HG02623 (cell line): ENCODE results near the gene TRAPPC10.

Experiments
- ATAC-seq: cut with Tn5 transposase; IDR thresholded peaks from one replicate; pipeline ENCODE4 v1.9.1; 2021; ENCODE audit warnings: moderate library complexity; ENCODE audit not compliant: unreplicated experiment

TRAPPC10 gene

GRCh38 chr21:44063151-44063912, 51.2 kb downstream of the TRAPPC10 start:
- ATAC-seq, result no peak

- no peak for ATAC-seq
Measured at GRCh38 chr21:44064852-44065403, 52.8 kb downstream of the TRAPPC10 start.

GRCh38 chr21:44065428-44065827, 53.3 kb downstream of the TRAPPC10 start:
- no peak for ATAC-seq

- no peak for ATAC-seq
Measured at GRCh38 chr21:44066116-44066515, 54.0 kb downstream of the TRAPPC10 start.

GRCh38 chr21:44067011-44067839, 55.1 kb downstream of the TRAPPC10 start:
- no peak for ATAC-seq

GRCh38 chr21:44070391-44070790, 58.3 kb downstream of the TRAPPC10 start:
- ATAC-seq, result no peak

- no peak for ATAC-seq
Measured at GRCh38 chr21:44071359-44072104, 59.4 kb downstream of the TRAPPC10 start.

GRCh38 chr21:44072111-44072510, 60.0 kb downstream of the TRAPPC10 start:
- ATAC-seq, result no peak

- ATAC-seq, result no peak
Measured at GRCh38 chr21:44074315-44074958, 62.3 kb downstream of the TRAPPC10 start.

- no peak for ATAC-seq
Measured at GRCh38 chr21:44076316-44076715, 64.2 kb downstream of the TRAPPC10 start.

GRCh38 chr21:44078411-44078981, 66.4 kb downstream of the TRAPPC10 start:
- no peak for ATAC-seq

- no peak for ATAC-seq
Measured at GRCh38 chr21:44079446-44079845, 67.3 kb downstream of the TRAPPC10 start.

- ATAC-seq, result no peak
Measured at GRCh38 chr21:44079846-44080245, 67.7 kb downstream of the TRAPPC10 start.

- ATAC-seq, result no peak
Measured at GRCh38 chr21:44082648-44083440, 70.7 kb downstream of the TRAPPC10 start.

GRCh38 chr21:44083631-44084291, 71.7 kb downstream of the TRAPPC10 start:
- no peak for ATAC-seq

- no peak for ATAC-seq
Measured at GRCh38 chr21:44084496-44085241, 72.6 kb downstream of the TRAPPC10 start.

- no peak for ATAC-seq
Measured at GRCh38 chr21:44085491-44086321, 73.6 kb downstream of the TRAPPC10 start.
